SU-DHL-6 (cell line): ENCODE results near the gene EMC1.
"Not testable (repeated sequence)": the region's sequence is repeated elsewhere in the genome, so short reads cannot be mapped to it uniquely, and the experiment has no call there.

Source experiments
- EZH2phosphoT487 ChIP-seq: fragments of 200-600 bp; sonication (generic), shearing (Covaris generic); conservative IDR thresholded peaks from 2 replicates; pipeline ENCODE4 v1.6.1; 2018; ENCODE audit warnings: mild to moderate bottlenecking, antibody characterized with exemption, low read length, moderate library complexity, mixed read lengths
- TF ChIP-seq, protein P1 (sequence below): fragments of 200-600 bp; sonication (generic); IDR thresholded peaks from one replicate; pipeline ENCODE4 v1.5.1; 2017; ENCODE audit warnings: antibody characterized with exemption, mild to moderate bottlenecking, low read length, moderate library complexity; ENCODE audit not compliant: insufficient read depth, poor library complexity, severe bottlenecking

DNA sequence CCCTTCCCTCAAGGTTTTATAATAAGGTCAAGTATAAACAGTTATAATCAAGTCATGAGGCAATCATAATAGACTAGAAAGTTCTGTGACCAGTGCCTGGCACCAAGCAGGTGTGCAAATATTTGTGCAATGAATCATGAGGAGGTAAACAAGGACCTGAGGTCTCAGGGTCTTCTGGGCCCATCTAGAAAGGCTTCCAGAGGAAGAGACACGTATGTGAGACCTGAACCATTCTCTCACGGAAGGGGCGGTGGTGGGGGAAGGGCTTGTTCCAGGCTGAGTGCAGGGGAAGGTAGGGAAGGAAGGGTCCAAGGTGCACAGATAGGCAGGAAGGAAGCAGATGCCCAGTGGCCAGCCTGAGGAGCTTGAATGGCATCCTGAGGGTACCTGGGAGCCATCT is 34.0 kb upstream of the EMC1 start:
- TF ChIP-seq, protein P1, sequence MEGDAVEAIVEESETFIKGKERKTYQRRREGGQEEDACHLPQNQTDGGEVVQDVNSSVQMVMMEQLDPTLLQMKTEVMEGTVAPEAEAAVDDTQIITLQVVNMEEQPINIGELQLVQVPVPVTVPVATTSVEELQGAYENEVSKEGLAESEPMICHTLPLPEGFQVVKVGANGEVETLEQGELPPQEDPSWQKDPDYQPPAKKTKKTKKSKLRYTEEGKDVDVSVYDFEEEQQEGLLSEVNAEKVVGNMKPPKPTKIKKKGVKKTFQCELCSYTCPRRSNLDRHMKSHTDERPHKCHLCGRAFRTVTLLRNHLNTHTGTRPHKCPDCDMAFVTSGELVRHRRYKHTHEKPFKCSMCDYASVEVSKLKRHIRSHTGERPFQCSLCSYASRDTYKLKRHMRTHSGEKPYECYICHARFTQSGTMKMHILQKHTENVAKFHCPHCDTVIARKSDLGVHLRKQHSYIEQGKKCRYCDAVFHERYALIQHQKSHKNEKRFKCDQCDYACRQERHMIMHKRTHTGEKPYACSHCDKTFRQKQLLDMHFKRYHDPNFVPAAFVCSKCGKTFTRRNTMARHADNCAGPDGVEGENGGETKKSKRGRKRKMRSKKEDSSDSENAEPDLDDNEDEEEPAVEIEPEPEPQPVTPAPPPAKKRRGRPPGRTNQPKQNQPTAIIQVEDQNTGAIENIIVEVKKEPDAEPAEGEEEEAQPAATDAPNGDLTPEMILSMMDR, result not testable (repeated sequence)
- TF ChIP-seq EZH2phosphoT487, result not testable (repeated sequence)
